Stimulated activated CD4-positive, alpha-beta T cell treated with anti-CD3 and anti-CD28 coated beads, Interleukin-2, amount 100 ng/mL, for 4 hours (primary cell): ENCODE data around the gene ATCAY.
"Not testable (repeated sequence)": the region's sequence is repeated elsewhere in the genome, so short reads cannot be mapped to it uniquely, and the experiment has no call there.

Source experiments
- DNase-seq: peaks from one replicate; pipeline ENCODE4 v3.0.0-alpha.2; 2020; ENCODE audit warnings: low read depth

Gene ATCAY

DNA sequence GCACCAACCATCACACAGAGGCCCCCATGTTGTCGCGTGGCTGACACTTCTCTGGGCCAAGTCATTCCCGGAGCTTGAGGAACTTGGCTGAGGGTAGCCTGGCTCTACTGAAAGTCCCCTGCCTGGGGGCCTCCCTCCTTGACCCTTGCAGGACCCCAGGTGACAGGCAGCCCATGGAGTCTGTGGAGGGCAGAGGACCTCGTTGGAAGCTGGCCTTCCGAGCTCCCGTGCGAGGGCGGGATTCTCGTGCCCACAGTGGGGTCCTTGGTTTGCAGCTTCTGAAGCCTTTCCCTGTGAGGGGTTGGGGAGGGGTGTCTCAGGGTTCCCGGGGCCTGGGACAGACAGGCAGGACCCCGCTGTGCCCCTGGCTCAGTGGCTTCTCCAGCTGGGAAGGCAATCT is 68.8 kb downstream of the ATCAY start:
- no peak for DNase-seq

DNA sequence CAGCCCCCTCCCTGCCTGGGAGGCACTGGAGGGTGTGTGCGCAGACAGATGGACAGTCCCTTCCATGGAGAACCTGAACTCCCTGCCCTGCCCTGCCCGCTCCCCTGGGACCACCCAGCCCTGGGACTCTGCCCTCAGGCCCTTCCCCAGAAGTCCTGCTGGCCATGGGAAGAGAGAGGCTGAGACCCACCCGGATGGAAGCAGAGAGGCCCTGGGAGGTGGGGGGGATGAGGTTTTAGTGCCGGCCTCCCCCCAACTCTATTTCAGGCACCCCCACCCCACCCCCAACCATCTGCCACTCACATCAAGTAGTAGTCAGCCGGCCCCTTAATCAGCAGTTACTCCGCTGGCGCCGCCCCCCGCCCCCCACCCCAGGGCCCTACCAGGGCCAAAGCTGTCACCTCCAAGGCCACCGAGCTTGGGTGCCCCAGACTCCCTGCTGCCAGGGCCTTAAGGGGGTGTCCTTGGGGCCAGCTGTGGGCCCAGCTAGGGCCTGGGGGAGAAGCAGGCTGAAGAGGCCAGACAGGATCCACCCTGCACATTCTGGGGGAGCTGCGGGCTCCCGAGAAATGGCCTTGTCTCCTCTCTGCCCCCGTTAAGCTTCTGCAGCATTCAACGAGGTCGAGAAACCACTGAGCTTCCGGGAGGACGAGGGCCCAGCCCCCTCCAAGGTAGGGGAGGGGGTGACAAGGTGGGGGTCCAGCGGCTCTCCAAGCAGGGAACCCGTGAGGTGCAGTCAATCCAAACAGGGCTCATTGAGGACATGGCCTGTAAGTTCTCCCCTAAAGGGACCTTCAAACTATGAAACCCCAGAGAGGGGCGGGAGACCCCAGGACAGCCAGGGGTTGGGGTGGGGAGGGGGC is 69.7 kb downstream of the ATCAY start:
- no peak for DNase-seq

DNA sequence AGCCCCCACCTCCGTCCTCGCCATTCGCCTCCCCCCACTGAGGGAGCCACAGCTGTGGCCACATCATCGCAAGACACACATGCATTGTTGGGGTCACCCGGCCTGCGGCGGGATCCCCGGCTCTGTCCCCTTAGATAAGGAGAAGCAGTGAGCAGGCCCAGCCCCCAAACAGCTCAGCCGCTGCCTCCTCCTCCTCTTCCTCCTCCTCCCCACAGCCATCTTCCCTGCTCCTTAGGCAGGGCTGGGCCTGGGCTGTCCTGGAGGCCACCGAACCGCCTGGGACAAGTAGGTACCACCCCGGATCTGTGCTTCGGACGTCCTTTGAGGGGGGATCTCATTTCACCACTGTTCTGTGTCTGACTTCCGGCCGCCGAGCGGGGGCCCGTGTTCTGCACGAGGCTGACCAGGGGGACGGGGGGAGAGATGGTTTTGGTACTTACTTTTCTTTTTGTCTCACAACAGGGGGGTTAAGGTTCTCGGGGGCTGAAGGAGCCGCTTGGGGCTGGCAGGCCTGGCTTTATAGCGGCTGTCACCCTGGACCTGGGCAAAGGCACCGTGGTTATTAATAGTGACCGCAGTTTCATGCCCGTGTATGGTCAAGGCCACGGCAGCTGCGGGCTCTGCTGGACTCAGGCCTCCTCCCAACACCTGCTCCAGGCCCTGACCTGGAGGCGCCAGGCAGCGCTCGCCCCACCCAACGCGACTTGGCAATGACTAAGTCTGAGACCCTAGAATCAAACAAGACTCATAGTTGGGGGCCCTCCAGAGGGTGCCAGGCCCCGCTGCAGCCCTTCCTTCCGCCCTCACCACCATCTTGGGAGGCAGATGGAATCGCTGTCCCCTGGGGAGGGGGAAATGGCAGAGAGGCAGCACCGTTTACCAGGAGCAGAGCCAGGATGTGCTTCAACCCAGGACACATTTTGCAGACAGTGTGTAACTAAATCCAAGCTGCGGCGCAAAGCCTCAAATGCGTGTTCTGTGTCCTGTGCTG is 70.7 kb downstream of the ATCAY start:
- no peak for DNase-seq

DNA sequence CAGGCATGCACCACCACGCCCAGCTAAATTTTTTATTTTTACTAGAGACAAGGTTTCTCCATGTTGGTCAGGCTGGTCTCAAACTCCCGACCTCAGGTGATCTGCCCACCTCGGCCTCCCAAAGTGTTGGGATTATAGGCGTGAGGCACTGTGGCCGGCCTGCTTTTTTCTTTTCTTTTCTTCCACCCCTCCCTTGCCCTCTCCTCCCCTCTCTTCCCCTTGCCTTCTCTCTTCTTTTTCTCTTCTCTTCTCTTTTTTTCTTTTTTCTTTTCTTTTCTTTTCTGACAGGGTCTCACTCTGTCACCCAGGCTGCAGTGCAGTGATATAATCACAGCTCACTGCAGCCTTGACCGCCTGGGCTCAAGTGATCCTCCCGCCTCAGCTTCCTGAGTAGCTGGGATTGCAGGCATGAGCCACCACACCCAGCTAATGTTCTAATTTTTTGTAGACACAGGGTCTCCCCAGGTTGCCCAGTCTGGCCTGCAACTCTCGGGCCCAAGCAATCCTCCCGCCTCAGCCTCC is 72.3 kb downstream of the ATCAY start:
- DNase-seq: not testable (repeated sequence)

DNA sequence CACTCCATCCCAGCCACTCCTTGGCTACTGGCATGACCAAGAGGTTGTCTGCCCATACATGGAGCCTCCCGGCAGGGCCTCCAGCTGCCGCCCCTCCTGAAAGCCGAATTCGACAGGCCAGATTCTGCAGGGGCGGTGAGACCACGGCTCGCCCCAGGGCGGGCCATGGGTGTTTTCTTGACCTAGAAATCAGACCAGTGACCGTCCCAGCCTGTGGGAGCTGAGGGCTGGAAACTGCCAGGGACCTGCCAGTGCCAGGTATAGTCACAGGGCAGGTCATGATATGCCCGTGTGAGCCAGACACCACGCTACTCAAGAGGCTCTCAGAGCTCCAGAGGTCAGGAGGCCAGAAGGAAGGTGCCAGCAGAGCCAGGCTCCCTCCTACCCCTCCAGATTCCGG is 73.6 kb downstream of the ATCAY start:
- no peak for DNase-seq

DNA sequence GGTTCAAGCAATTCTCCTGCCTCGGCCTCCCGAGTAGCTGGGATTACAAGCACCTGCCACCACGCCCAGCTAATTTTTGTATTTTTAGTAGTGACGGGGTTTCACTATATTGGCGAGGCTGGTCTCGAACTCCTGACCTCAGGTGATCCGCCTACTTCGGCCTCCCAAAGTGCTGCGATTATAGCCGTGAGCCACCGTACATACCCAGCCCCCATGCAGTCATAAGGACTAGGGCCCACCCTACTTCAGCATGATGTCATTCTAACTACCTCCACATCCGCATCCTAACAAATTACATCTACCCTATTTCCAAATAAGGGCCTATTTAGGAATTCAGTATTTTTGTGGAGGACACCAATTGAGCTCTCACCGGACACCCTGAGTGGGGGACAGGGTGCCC is 74.8 kb downstream of the ATCAY start:
- DNase-seq: not testable (repeated sequence)

DNA sequence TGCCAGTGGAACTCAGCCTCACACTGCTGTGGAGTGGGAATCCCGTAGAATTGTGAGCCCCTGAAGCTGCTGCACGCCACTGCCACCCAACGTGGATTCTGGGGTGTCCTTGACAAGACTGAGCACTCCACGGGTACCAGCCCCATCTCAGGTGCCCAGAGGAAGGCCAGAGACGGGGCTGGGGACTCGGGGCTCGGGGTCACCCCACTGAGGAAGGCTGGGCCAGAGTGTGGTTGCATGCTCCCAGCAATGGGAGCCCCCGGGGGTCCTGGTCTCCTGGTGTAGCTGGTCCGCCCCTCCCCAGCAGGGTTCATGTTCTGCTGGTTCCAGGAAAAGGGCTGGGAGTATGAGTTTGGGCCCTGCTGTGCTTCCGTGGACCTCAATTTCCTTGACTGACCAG is 75.2 kb downstream of the ATCAY start:
- no peak for DNase-seq

DNA sequence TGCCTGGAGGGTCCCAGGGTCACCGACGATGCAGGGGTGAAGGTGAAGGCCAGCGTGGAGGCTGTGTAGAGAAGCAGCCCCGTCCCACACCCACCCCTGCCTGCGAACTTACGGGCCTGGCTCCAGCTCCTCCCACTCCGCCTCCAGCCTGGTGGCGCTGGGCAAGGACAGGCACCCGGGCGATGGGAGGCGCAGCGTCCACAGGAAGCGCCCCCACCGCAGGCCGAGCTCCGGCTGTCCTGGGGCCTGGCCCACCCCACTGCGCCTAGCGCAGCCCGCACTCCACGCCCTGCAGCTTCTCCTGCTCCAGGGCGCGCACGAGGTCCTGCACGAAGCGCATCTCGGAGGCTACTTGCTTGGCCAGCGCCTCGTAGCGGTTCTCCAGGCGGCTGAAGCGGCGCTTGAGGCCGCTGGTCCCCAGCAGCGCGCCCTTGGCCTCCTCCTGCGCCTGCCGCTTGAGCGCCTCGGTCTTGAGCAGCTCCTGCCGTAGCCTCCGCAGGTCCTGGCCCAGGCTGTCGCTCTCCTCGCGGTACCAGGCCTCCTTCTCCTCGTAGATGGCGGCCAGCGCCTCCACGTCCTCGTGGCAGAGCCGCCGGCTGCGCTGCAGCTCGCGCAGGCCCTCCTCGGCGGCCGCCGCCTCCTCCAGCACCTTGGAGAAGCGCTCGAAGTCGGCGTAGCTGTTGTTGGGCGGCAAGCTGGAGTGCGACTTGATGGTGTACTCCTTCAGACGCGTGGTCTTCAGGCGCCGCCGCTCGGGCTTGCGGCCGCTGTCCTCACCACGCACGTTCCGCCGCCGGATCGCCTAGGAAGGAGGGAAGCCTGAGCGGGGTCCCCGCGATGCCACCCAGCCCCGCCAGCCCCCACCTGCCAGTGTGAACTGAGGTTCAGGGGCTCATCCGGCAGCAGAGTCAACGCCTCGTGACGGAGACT is 78.6 kb downstream of the ATCAY start:
- DNase-seq: no peak

DNA sequence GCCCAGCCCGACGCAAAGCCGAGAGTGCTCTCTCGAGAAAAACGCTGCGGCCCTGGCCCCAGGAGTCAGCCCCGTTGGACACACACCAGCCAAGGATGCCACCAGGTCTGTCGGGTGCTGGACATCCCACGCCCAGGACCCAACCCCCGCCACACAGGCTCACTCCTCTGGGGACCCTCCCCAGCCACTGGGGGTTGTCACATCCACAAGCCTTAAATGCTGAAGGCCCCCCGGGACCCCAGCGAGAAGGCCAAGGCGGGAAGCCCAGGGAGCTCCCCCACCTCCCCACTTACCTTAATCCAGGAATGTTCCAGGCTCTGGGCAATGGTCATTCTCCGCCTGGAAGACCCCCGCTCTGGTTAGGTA is 79.3 kb downstream of the ATCAY start:
- no peak for DNase-seq

DNA sequence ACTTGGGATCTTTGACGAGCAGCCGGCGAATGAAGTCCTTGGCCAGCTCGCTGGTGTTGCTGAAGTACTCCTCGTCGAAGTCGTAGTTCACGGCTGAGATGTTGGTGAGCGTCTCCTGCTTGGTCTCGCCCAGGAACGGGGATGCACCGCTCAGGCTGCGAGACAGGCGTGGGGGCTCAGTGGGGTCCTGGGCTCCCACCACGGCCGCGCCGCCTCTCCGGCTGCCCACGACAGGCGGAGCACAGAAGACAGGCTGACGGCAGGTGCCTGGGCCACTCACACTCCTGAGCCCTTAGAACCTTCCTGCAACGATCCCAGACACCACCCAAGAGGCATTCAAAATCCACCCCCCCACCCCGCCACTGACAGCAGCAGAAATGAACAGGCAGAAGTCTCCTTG is 80.5 kb downstream of the ATCAY start:
- no peak for DNase-seq

DNA sequence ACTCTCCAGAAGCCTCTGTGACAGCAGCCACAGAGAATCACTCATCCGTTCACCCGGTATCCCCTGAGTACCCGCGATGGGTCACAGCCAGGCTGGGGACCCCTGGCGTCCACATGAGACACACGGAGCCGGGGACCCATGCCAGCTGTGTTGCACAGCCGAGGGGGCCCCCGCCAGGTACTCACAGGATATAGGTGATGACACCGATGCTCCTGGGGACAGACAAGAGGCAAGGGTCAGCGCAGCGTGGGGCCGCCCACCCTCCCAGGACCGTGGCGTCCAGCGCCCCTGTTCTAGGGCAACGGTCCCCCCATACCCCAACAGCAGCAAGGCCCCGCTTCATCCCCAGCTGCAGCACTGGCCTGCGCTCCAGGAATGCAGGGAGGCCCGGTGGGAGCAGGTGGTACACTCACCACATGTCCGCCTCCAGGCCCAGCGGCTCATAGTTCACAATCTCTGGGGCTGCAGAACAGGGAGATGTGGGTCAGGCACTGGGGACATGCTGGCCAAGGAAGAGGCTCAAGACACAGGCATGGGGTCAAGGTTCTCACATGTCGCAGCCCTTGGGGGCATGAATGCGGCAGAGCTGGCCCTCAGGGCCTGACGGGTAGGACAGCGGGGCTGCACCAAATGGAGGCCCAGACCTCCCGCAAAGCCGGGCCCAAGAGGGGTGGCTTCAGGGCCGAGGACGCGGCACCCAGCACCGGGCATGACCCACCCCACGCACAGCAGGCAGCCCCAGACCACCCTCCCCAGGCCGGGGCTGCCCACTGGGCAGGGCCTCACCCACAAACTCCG is 83.2 kb downstream of the ATCAY start:
- DNase-seq: no peak

DNA sequence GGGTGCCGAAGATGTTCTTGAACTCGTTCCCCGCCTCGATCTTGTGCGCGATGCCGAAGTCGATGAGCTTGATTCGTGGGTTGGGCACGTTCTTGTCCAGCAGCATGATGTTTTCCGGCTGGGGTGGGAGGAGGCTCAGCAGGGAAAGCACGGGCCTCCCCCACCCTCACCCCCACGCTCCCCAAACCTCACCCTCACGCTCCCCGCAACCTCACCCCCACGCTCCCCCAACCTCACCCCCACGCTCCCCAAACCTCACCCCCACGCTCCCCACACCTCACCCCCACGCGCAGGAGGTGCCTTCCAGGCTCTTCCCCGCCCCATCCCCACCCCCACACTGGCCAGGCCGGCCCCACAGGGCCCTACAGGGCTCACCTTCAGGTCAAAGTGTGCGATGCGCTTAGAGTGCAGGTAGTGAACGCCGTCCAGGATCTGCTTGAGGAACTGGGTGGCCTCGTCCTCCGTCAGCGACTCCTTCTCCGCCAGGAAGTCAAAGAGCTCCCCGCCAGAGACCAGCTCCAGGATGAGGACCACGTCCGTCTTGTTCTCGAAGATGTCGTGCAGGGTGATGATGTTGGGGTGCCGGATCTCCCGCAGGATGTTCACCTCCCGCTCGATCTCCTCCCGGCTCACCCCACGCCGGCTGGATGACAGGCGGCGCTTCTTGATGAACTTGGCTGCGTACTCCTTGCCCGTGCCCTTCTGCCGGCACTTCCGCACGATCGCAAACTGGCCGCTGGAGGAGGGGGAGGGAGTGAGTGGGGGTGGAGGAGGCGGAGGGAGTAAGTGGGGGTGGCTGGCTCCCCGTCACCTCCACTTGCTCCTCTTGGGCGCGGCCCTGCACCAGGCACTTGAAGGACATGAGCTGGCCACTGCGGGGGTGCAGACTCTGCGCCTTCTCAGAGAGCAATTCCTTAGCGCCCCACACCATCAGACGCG is 84.0 kb downstream of the ATCAY start:
- no peak for DNase-seq

DNA sequence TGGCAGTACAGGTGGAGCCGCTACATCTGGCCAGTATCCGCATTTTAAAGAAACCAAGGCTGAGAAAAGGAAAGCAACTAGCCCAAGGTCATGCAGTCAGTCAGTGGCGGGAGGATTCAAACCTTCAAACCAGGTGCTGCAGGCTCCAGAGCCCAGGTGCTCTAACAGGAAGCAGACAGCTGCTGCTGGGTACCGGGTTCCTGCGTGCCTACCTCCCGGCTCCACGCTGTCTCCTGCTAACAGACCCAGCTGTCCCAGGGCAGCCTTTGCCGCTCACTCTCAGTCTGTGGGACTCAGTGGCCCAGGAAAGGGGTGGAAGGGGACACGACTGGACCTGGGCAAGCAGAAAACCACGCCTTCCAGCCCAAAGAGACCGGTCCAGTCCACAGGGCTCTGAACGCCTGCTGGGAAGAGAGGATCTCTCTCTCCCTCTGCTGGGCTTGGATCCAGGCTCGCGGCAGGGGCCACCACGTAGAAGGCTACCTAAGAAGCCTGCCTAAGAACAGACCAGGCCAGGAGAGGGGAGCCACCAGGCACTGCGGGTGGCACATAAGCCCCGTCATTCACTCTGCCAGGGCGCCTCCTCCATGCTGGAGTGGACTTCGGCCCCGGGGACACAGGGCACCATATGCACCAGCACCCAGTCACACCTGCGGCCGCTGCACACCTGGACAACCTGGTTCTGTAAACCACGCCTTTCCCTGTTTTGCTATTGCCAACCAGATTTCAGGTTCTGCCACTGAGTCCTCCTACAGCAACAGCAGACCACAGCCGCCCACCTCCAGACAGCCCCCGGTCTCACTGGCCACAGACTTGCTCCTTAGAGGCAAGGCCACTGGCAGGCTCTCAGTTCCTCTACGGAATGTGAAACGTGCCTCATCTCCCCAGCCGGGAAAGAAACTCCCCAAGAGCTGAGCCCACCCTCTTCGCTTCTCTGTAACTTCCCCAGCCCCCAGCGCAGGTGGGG is 85.8 kb downstream of the ATCAY start:
- DNase-seq: no peak

DNA sequence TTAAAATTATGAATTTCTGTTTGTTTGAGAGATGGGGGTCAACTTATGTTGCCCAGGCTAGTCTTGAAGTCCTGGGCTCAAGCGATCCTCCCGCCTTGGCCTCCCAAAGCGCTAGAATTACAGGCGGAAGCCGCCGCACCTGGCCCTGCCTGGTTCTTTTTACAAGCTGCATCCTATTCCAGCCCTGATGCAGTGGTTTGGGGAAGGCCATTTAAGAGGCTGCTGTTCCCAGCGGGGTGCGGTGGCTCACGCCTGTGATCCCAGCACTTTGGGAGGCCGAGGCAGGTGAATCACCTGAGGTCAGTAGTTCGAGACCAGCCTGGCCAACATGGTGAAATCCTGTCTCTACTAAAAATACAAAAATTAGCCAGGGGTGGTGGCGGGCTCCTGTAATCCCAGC is 87.5 kb downstream of the ATCAY start:
- not testable (repeated sequence) for DNase-seq

DNA sequence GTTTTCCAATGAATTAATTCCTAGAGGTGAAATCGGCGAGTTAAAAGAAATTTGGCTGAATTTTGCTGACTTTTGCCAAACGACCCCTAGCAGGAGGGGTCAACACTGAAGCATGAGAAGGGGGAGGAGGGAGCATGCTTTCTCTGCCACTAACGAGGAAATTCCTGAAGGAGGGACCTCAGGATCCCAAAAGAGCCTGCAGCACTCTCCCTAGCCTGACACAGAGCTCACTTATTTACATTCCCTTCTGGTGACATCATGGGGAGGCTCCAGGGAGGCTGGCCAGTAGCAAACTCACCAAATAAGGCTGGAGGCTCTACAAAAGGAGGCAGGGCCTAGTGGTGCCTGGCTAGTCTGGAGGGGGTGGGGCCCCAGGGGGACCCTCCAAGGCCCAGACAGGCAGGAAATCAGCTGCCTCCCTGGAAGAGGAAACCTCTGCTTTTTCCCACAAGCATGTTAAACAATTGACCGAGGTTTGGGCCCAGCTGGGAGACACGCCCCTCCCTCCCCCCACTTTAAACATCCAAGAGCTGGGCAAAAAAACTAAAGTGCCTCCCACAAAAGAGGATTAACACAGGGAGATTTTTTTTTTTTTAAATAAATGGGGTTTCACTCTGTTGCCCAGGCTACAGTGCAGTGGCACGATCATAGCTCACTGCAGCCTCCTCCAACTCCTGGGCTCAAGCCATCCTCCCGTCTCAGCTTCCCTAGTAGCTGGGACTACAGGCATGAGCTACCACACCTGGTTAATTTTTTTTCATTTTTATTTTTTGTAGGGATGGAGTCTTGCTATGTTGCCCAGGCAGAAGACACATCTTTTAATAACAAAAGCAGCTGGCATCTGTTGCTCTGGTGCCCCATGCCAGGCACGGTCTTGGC is 88.3 kb downstream of the ATCAY start:
- no peak for DNase-seq

DNA sequence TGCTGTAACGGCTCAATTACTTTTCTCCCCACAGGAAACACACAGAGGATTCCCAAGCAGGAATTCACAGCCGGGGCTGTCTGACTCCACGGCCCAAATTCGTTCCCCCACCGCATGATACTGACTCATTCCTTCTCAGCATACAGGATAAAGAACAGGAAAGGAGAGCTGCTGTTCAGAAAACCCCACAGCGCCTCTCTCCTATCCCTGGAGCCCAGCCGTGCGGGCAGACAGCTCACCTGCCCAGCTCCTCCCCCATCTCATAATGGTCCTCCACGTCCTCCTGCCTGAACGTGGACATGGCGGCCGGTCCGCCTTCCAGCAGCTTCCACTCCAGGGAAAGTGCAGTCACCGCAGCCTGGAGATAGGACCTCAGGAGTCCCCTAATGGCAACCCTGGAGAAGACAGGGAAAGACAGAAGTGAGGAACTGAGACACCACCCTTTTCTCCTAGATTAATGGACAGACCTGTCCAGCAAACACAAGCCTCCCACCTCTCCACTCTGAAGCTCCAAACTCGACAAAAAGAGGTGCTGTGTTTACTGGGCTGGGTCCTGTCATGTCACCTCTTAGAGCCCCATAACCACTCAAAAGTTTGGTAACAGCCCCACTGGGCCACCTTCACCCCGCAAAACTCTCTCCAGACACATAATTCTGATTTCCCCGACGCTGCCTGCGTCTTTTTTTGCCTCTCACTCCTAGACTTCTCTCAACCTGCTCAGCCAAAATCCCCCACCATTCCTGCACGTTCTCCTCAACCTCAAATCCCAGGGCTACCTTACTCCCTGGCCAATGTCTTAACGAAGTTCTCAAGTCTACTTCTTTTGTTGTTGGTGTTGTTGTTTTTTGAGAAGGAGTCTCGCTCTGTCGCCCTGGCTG is 89.2 kb downstream of the ATCAY start:
- no peak for DNase-seq
